ENCODE data around the gene SETX. TPM values are rescaled to one million over a fixed set of nuclear protein-coding genes. Genes with fewer than 3 reads are reported as not detected.

Gene SETX, protein sequence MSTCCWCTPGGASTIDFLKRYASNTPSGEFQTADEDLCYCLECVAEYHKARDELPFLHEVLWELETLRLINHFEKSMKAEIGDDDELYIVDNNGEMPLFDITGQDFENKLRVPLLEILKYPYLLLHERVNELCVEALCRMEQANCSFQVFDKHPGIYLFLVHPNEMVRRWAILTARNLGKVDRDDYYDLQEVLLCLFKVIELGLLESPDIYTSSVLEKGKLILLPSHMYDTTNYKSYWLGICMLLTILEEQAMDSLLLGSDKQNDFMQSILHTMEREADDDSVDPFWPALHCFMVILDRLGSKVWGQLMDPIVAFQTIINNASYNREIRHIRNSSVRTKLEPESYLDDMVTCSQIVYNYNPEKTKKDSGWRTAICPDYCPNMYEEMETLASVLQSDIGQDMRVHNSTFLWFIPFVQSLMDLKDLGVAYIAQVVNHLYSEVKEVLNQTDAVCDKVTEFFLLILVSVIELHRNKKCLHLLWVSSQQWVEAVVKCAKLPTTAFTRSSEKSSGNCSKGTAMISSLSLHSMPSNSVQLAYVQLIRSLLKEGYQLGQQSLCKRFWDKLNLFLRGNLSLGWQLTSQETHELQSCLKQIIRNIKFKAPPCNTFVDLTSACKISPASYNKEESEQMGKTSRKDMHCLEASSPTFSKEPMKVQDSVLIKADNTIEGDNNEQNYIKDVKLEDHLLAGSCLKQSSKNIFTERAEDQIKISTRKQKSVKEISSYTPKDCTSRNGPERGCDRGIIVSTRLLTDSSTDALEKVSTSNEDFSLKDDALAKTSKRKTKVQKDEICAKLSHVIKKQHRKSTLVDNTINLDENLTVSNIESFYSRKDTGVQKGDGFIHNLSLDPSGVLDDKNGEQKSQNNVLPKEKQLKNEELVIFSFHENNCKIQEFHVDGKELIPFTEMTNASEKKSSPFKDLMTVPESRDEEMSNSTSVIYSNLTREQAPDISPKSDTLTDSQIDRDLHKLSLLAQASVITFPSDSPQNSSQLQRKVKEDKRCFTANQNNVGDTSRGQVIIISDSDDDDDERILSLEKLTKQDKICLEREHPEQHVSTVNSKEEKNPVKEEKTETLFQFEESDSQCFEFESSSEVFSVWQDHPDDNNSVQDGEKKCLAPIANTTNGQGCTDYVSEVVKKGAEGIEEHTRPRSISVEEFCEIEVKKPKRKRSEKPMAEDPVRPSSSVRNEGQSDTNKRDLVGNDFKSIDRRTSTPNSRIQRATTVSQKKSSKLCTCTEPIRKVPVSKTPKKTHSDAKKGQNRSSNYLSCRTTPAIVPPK (N-terminal part only)
- 10 to 100 TPM; 20.2 to 35.1 (median 28.1) TPM for total RNA-seq
- 10 to 100 TPM; 16.9 to 17.6 TPM for polyA plus RNA-seq
- long read RNA-seq, donor 1, full-length matches to known transcripts = 1 of 17 reads
- long read RNA-seq, donor 1, partial matches to known transcripts = 12 of 17 reads
- long read RNA-seq, donor 1, other reads (novel, unspliced or antisense) = 4 of 17 reads
- long read RNA-seq, donor 2, full-length matches to known transcripts = 1 of 17 reads
- long read RNA-seq, donor 2, partial matches to known transcripts = 10 of 17 reads
- long read RNA-seq, donor 2, other reads (novel, unspliced or antisense) = 6 of 17 reads
- long read RNA-seq, donor 3, partial matches to known transcripts = 36 of 49 reads
- long read RNA-seq, donor 3, other reads (novel, unspliced or antisense) = 13 of 49 reads

DNA sequence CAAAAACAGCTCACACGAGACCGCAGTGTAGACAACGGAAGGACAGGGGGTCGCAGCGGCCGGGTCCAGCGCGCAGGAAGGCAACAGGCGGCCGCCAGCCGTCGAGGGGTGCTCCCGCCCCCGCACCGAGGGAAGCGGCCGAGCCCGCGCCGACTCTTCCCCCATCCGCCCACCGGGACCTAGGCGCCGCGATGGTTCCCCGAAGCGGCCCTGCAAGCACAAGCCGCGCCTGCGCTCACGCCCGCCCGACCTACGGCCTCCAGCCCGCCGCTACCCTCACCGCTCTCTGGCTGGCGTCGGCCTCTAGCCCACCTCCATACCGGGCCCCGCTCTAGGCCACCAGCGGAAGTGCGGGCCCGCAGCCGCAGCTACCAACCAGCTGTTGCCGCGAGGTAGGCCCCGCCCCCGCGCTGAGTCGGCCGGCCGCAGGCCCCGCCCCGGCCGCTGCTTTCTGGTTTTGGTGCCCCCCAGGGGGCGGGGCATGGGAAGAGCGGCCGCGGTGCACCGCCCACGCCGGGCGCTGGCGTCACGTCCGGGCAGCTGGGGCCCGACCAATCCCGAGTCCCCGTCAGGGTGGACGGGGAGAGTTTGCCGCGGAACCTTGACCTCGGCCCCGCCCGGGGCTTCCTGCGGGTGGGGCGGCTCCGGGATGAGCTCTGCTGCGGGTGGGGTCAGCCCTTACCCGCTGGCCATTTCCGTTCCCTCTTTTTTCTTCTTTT lies at the start of gene SETX:
Gene SETX (minus strand): TSS at position 350 of the 719 bp plus-strand sequence. CDS start 5,558 bp downstream, outside the sequence.
- WGBS, 2 donors = 0 to 1% methylated on average over 81 to 82 of the region's 82 CpGs
- H3K4me1 ChIP-seq = peaks cover 11 to 47% (median 37%) of the 10 kb centered on the region in 9 donors

DNA sequence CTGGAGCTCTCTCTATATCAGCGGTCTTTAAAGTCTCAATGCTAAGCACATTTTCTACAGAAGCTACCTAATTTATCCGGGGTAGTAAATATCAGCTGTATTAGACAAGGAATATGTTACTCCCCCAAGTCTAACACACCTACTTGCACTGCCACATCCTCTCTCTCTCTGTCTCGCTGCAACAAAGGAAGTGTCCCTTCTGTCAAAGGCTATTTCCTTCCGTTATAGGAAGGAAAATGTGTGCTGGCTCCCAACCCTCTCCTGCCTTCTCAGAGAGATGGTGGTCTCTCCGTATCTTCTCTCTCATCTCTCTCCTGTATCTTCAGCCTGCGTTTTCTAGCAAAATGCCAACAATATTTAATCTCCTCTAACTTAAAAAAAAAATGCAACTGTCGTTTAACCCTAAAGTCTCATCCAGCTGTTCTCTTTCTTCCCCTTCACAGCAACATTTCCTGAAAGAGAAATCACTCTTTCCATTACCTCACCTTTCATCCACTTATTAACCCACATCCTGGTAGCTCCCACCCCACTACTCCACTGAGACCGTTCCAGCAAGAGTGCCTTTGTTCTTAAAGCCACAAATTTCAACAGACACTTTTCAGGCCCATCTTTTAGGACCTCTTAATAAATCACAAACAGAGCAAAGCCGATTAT lies 49.6 kb upstream of the SETX start:
- Histone ChIP-seq H3K9me3 (no peaks in the 10 kb centered on the region), H3K4me3 (no peak overlapping the region), H3K27me3 (peaks cover 0 to 3% (median 0%) of the 10 kb centered on the region in 7 donors), H3K4me1 (peaks cover 8 to 48% (median 36%) of the 10 kb centered on the region in 9 donors), H3K27ac (peak overlapping the region in 2 of 10 donors; percentile 23 to 29), H3K36me3 (peaks cover 0 to 44% (median 16%) of the 10 kb centered on the region in 9 donors)
- intact Hi-C loops (cut with DNase I) = no loop called here
- no peak for ATAC-seq
- 37 to 47% methylated on average over 9 of the region's 9 CpGs for WGBS, 2 donors
- TF ChIP-seq, protein P1, sequence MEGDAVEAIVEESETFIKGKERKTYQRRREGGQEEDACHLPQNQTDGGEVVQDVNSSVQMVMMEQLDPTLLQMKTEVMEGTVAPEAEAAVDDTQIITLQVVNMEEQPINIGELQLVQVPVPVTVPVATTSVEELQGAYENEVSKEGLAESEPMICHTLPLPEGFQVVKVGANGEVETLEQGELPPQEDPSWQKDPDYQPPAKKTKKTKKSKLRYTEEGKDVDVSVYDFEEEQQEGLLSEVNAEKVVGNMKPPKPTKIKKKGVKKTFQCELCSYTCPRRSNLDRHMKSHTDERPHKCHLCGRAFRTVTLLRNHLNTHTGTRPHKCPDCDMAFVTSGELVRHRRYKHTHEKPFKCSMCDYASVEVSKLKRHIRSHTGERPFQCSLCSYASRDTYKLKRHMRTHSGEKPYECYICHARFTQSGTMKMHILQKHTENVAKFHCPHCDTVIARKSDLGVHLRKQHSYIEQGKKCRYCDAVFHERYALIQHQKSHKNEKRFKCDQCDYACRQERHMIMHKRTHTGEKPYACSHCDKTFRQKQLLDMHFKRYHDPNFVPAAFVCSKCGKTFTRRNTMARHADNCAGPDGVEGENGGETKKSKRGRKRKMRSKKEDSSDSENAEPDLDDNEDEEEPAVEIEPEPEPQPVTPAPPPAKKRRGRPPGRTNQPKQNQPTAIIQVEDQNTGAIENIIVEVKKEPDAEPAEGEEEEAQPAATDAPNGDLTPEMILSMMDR (IDR thresholded peaks at IDR 0.05) = no peak
- DNase-seq = no peak

More for the DNA sequence above, at the start of gene SETX:
- Histone ChIP-seq H3K36me3 (peaks cover 0 to 37% (median 16%) of the 10 kb centered on the region in 9 donors), H3K27ac (peak within 1 kb of the TSS; percentile 73 to 99 (median 96)), H3K4me3 (peak within 1 kb of the TSS; percentile 67 to 100 (median 82)), H3K9me3 (no peaks in the 10 kb centered on the region), H3K27me3 (no peaks in the 10 kb centered on the region)
- DNase-seq (peak; percentile 96 to 98), ATAC-seq (peak; percentile 98 to 99 (median 98))
- TF ChIP-seq, protein P1 (IDR thresholded peaks at IDR 0.05) = peak in 1 of 9 donors; percentile 8
- intact Hi-C loops (cut with DNase I) = loop anchor here in 4 of 10 donors (1.0 to 10.0 kb wide), 4 partner anchors 18 to 1123 kb away; partner anchors contain the start of genes SLC2A6 (in 1 of the 4), TSC1 (in 1 of the 4) and TTF1 (in 1 of the 4)

DNA sequence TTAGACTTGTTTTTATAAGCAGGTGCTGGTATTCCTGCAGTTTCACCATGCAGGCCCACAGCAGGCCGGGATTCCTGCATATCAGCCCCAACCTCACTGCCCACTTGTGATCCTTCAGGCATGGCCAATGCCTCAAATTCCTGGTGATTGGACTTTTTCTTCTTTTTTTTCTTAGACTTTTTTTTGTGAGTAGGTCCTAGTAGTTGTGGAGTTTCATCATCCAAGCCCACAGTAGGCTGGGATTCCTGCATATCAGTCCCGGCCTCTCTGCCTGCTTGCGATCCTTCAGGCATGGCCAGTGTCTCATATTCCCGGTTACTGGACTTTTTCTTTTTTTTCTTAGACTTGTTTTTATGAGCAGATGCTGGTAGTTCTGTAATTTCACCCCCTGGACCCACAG lies 47.0 kb upstream of the SETX start:
- Histone ChIP-seq H3K27ac (no peak overlapping the region), H3K36me3 (peaks cover 0 to 69% (median 35%) of the 10 kb centered on the region in 9 donors), H3K27me3 (no peaks in the 10 kb centered on the region), H3K4me3 (no peak overlapping the region), H3K4me1 (peaks cover 8 to 28% (median 25%) of the 10 kb centered on the region in 9 donors), H3K9me3 (no peaks in the 10 kb centered on the region)
- TF ChIP-seq, protein P1 (IDR thresholded peaks at IDR 0.05) = no peak
- WGBS, 2 donors = 96 to 99% methylated on average over 4 of the region's 4 CpGs
- intact Hi-C loops (cut with DNase I) = no loop called here
- ATAC-seq = no peak
- no peak for DNase-seq
